ENCODE data around the gene MPP3.
"Not testable (repeated sequence)": the region's sequence is repeated elsewhere in the genome, so short reads cannot be mapped to it uniquely, and the experiment has no call there.

Gene MPP3, protein sequence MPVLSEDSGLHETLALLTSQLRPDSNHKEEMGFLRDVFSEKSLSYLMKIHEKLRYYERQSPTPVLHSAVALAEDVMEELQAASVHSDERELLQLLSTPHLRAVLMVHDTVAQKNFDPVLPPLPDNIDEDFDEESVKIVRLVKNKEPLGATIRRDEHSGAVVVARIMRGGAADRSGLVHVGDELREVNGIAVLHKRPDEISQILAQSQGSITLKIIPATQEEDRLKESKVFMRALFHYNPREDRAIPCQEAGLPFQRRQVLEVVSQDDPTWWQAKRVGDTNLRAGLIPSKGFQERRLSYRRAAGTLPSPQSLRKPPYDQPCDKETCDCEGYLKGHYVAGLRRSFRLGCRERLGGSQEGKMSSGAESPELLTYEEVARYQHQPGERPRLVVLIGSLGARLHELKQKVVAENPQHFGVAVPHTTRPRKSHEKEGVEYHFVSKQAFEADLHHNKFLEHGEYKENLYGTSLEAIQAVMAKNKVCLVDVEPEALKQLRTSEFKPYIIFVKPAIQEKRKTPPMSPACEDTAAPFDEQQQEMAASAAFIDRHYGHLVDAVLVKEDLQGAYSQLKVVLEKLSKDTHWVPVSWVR

DNA sequence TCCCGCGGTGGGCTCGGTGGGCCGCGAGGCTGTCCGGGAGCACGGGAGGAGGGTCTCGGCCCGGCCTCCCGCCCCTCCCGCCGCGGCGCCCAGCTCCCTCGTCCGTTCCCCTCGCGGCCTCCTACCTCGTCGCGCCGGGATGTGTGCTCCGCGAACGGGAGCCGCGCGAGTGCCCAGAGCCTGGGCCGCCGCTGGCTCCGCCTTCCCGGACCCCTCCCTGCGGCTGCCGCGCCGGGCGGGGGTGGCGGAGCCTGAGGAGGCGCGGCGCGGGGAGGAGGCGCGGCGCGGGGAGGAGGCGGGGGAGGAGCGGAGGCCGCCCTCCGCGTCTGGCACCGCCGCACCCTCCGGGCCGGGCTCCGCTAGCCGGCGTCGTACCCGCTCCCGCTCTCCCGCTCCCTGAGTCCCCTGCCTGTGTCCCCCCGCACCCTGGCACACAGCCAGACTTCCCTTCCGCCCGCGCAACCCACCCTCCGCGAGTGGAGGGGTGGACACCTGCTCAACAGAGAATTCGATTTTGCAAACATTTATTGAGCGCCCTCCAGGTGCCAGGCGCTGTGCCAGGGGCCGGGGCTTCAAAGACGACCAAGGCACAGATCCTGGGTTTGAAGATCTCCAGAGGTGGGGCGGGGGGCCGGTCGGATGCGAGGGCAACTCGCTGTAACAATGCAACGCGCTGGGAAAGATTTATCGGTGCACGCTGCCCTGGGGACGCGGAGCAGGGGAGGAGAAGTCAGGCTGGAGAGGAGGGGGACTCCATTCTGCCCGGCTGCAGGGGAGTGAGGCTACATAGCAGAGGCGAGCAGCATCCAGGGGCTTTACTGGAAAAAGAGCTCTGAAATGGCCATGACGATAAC lies at the start of gene MPP3:
Gene MPP3 (minus strand): TSS at position 171 of the 854 bp plus-strand sequence. CDS start 1,240 bp downstream, outside the sequence.
- DNase-seq: peak; percentile 11 to 78

DNA sequence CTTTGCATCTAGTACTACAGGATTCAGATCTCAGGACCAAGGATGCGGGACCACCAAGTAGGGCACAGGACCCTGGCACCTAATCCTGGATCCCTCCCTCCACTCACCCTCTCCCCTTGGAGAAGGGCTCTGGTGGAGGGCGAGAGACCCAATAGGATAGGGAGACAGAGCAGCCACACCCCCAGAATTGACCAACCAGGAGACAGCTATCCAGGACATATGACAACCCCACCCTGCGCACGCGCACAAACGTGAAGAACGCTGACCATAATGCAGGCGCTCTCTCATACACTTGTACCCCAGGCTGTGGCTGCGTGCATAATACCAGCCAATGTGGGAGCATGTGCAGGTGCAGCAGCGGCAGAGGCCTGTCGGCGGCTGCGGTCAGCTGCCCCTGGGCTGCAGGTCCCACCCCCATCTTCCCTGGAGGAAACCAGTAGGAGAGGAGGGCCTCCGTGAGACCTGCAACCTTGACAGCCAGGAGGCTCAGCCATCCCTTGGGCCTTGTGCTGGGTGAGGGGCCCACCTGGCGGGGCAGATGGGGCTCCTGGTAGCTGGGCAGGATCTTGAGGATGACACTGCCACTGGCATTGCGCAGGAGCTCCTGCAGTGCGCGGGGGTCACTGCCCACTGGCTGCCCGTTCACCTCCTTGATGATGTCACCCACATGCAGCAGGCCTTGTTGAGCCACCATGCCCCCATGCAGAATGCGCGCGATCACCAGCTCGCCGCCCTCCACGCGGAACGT lies 49.0 kb upstream of the MPP3 start:
- DNase-seq: no peak

DNA sequence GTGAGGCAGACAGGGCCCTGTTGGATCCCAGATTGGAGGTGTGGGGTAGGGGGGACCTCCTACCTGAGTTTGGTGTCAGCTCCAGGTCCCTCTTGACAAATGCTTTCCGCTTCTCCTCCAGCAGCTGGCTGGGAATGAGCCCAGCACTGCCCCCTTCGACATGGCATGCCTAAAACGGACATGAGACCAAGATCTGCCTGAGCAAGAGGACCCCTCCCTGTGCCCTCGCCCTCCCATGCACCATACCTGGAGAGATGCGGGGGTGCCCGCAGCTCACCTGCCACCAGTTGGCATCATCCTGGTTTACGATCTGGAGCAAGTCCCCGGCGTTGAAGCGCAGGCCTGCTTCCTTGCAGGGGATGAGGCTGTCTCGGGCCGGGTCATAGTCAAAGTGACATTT lies 48.2 kb upstream of the MPP3 start:
- DNase-seq: no peak

DNA sequence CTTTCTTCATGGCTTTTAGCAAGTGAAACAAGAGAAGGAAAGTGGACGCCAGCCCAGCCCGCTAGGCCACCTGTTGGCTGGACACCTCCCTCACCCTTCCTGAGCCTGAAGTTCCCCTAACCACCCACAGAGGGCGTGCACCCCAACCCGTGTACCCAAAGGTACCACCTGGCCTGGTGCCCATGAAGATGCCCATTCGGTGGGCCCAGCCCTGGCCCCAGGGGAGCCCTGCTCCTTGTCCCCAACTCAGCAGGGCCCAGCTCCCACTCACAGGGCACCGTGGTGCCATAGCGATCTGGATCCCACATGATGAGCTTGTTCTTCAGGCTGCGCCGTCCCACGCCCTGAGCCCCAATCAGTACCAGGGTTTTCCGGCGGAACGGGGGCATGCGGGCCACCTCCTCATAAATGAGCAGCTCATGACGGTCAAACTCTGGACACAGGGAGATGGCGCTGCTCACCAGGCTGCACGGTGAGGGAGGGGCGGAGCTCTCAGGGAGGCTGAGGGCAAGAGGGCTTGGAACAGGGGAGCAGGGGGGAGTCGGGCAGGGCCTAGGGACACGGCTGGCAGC lies 47.6 kb upstream of the MPP3 start:
- peak in 1 of 2 experiments; percentile 43 for DNase-seq

DNA sequence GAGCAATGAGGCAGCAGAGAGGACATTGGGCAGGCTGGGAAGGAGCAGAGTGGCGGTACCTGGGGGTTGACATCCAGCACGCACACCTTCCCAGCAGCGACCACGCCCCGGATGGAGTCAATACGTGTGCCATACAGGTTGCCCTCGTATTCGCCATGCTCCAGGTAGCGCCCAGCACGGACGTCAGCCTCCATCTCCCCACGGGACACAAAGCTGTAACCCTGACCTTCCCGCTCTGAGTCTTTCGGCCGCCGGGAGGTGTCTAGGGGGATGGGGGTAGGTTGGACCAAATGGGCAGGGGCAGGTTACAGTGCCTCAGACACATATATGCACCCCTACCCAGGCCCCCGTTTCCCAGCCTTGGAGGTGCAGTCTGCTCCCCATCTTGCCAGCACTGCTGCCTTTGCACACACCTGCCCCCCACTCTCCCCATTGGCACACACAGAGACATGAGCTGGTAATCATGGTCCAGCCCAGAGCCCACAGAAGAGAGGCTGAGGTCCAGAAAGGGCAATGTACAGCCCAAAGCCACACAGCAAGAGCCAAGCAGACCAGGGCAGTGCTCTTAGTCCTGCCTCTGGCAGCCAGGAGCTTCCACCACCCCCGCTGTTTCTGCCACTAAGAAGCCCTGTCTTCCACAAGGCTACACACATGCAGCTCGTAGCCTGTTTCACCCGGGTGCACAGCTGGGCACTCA lies 46.9 kb upstream of the MPP3 start:
- no peak for DNase-seq

DNA sequence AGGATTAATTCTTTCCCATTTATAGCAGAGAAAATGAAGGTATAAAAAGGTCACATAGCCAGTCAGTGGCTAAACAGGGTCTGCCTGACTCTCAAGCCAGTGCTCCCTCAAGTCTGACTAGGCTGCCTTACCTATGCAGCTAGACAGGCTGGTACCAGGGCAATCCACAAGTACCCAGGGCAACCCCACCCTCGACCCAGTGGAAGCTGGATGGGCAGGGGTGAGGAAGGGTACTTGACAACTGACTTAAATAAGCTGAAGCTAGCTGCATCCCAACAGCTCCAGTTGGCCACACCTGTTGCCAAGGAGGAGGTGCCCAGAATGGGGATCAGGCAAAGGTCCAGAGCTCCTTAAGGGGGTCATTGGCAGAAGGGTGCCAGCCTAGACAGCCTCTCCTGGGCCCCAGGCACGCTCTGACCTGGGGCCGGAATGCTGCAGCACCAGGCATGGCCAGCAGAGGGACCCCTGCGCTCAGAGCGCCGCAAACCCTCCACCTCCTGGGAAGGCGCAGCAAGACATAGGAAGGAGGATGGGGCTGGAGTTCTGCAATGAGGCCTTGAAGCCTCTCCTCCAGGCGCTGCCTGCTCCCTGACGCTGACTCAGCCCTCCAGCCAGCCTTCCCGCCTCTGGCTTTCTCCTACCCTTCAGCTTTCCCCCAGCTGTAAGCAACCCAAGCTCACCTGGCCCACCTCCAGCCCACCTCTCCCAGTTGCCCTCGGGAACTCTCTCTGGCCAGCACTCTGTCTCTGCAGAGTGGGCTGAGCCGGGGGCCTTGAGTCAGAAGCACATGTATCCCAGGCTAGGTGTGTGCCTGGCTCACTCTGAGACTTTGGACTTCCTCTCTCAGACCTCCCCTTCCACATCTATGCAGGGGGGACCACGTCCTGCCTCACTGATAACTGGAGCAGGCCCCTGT lies 45.6 kb upstream of the MPP3 start:
- peak; percentile 50 to 78 for DNase-seq

DNA sequence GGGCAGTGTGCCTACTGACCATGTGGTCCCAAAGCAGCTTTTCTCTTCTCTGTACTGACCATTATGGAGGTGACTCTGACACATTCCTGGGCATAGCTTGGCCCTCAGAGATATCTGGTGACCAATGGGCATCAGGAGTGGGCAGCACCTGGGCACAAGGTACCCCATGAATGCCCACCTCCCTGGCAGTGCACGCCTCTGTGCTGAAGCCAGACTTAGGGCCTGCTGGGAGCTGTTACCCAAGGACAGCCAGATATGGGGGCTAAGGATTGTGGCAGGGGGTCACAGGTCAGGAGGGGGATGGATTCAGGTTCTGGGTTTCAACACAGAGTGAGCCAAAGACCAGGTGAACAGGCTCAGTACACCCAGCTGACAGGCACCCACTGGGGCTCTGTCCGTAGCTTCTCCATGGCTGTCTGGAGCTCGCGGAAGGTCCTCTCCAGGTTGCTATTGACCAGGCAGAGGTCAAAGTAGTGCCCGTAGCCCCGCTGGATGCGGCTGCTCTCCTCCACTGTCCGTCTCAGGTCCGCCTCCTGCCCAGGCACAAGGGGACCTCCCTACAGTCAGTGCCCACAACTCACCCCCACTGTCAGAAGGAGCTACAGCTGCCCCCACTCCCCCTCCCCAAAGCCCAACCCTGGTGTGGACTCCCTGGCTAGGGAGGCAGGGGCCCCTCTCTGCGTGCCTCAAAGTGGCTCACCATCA lies 44.7 kb upstream of the MPP3 start:
- no peak for DNase-seq

DNA sequence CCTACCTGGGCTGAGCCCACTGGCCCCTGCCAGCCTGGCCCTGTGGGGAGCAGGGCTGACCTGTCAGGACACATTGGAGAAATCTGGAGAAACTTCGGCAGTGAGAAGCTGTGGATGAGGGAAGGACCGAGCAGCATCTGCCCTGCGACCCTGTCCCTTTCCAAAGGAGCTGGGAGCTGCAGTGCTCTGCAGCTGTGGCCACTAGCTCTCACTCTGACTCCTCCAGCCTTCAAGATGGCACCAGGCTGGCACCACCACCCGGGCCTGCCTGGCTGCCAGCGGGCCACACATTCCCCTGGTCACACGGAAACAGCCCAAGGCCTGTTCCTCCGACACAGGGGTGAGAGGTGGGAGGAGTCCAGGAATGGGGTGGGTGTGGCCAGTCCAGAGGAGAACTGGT lies 44.1 kb upstream of the MPP3 start:
- DNase-seq: no peak

DNA sequence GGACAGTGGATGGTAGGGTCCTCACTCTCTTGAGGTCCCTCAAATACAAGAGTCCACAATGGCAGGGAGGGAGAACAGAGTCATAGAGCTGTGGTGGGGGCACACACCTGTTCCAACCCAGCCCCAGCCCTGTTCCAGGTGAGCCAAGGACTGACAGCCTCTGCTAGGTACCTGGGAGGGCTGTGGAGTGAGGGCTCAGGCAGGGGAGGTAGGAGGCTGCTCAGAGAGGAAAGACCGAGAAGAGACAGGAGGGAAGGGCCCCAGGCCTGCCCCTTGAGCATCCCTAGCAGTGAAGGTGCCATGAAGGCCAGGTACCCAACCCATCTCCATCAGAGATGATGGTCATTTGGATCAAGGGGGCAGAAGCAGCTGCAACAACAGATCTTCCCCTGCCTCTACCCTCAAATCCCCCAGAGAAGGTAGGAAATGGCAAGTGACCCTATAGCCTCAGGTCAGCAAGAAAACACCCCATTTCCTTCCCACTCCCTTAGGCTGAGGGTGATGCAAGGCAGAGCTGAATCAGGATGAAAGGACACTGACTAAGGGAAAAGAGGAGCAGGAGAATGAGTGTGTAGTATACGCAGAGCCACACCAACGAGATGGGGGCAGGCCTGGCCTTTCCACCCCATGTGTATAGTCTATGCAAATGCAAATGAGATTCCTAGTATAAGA lies 42.7 kb upstream of the MPP3 start:
- DNase-seq: no peak

DNA sequence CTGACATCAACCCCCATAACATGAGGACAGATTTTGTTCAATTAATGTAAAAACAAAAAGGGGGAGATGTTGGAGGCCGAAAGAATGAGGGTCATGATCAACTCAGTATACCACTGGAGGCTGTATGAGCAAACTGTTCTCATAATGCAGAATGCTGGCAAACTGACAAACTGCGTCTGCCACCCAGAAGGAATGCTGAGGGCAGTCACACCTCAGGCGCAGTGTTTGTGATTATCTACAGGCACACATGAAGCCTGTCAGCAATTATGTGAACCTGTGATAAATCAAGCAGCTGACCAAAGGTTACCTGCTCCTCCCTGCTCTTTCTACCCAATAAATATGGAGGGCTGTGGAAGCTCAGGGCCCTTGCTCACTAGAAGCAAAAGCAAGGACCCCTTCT lies 41.3 kb upstream of the MPP3 start:
- DNase-seq: no peak

DNA sequence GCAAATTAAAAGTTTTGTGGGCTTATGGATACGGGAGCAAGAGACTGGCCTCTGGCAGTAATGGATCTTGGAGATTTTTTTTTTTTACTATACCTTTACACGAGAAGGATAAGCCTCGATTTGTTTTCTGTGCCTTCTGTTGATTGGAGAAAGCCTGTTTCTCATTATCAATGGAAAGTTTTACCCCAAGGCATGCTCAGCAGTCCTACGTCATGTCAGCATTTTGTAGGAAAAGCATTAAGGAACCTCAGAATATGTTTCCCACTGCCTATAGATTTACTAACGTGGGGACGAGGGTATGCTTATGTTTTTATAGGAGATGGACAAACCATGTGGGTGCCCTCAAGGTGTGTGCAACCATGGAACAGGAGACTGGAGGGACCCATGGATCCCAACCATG lies 40.9 kb upstream of the MPP3 start:
- DNase-seq: no peak

DNA sequence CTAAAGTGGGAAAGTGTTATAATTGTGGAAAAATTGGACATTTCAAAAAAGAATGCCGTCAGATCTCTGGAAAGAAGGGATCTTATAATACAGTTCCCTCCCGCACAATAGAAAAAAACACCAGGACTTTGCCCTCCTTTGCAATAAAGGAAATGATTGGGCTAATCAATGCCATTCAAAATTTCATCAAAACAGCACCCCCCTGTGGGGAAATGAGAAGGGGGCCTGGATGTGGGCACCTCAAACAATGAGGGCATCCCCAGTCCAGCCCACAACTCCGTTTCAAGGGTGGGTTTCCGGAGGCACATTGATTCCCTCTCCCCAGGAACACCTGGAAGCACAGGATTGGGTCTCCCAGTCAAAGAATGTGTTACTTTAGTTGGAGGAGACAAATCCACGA lies 40.1 kb upstream of the MPP3 start:
- no peak for DNase-seq

DNA sequence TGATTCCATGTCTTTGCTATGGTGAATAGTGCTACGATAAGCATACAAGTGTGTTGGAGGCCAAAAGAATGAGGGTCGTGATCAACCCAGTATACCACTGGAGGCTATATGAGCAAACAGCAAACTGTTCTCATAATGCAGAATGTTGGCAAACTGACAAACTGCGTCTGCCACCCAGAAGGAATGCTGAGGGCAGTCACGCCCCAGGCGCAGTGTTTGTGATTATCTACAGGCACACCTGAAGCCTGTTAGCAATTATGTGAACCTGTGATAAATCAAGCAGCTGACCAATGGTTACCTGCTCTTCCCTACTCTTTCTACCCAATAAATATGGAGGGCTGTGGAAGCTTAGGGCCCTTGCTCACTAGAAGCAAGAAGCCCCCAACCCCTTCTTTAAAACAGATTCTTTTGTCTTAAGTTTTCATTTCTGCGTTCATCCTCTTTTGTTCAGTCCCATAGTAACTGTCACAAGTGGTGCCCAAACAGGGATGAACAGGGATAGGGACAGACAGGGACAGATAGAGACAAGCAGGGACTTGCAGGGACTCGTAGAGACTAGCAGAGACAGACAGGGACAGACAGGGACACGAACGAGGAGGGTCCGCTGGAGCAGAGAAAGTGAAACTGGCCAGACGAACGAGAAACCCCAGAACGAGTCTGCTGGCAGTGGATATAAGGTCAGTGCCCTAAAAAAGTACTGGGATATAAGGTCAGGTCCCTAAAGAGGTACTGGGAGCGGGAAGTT lies 39.2 kb upstream of the MPP3 start:
- DNase-seq: no peak

DNA sequence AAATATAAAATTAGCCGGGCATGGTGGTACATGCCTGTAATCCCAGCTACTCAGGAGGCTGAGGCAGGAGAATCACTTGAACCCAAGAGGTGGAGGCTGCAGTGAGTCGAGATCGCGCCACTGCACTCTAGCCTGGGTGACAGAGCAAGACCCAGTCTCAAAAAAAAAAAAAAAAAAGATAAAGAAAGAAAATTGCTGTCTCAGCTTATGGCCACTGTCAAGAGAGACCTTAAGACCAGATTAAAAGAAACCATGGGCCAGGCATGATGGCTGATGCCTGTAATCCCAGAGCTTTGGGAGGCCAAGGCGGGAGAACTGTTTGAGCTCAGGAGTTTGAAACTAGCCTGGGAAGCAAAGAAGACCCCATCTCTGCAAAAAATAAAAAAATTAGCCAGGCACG lies 36.1 kb upstream of the MPP3 start:
- not testable (repeated sequence) for DNase-seq

DNA sequence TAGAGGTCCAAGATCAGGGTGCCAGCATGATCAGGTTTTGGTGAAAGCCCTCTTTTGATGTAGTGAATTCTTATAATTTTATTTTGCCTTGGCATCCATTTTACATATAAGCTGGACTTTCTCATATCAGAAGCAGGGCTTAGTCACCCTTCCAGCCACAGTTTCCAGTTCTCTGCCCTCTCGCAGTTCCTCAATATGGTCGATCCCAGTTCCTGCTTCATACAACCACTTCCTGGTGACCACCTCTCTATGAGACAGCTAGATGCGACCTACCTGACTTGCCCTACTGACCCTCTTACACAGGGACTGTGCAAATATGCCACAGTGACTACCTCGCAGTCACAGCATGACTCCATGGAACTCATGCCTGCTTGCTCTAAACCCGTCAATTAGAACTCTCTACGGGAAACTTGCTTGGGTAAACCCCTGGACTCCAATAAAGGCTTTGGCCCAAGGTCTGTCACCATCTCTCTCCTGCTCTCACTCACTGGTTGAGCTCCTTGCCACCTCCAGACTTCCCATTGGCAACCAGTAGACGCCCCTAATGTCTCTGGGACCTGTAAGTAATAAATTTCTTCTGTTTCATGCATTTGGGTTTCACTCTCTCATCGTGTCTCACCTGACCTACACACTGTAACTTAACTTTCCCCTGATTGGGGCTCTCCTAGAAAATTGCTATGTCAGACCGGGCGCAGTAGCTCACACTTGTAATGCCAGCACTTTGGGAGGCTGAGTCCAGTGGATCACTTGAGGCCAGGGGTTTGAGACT lies 35.5 kb upstream of the MPP3 start:
- no peak for DNase-seq

DNA sequence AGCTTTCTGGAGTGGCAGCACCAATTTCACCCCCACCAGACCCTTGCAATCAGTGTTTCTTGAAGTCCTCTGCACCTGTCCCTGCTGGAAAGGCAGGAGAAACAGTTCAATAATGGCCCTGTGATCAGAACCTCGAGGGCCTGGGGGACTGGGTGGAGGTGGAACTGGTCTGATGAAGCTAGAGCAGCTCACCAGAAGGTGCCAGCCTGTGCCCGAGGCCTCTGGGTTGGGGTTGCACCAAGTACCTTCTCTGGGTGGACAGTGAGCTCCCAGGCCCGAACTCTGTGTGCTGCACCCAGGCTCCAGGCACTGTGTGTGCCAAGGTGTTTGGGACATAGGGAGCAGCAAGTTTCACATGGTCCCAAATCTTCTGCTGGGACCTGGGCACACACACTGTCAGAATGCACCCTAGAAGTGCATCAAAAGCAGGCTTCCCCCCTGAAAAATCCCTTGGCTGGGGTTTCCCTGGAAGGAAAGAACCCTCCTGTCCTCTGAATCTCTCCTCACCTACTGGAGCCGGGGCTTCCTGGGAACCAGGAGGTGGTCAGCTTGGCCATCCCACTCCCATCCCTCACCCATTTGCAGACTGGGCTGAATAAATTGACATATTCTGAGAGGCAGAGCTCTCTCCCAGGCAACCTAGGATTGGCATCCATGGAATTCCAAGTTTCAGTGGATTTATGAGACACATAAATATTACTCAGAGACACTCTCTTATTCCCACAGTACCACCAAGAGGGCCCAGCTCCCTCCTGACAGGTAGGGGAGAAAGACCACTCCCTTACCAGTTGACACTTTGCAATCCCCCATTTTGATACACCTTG lies 31.4 kb upstream of the MPP3 start:
- no peak for DNase-seq

DNA sequence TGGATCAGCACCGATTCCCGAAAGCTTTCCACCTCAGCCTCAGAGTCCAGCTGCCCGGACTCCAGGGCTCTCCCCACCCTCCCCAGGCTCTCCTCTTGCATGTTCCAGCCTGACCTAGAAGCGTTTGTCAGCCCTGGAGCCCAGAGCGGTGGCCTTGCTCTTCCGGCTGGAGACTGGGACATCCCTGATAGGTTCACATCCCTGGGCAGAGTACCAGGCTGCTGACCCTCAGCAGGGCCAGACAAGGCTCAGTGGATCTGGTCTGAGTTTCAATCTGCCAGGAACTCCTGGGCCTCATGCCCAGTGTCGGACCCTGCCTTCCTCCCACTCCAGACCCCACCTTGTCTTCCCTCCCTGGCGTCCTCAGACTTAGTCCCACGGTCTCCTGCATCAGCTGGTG lies 29.0 kb upstream of the MPP3 start:
- DNase-seq: no peak

Measured in NCI-H526 (cell line).